Measurements from ENCODE around the gene PTPRN2. TPM values are rescaled to one million over a fixed set of nuclear protein-coding genes. Genes with fewer than 3 reads are reported as not detected.

Gene PTPRN2
- total and polyA plus RNA-seq, 2 of the 8 experiments (the other 6 are each of a cell fraction or from before 2014, with no cell fraction given): 2.6 to 4.5 TPM

- no peak for TF ChIP-seq CHD7 (IDR thresholded peaks at IDR 0.05; ENCODE audit: insufficient replicate concordance, low read length)
- TF ChIP-seq CHD1 (IDR thresholded peaks at IDR 0.05; ENCODE audit: low read depth, low read length): no peak
- no peak for TF ChIP-seq YY1 (IDR thresholded peaks at IDR 0.05; ENCODE audit: low read depth, low read length)
- no peak for TF ChIP-seq ATF3 (IDR thresholded peaks at IDR 0.05; ENCODE audit: insufficient read depth, low read depth, low read length)
- no peak for TF ChIP-seq SP2 (IDR thresholded peaks at IDR 0.05; ENCODE audit: low read length)
- no peak for TF ChIP-seq GTF2F1 (IDR thresholded peaks at IDR 0.05; ENCODE audit: borderline replicate concordance, low read depth, low read length)
- TF ChIP-seq E2F6 (IDR thresholded peaks at IDR 0.05): no peak
- no peak for TF ChIP-seq SIRT6 (IDR thresholded peaks at IDR 0.05; ENCODE audit: low read length)
- TF ChIP-seq CEBPB (IDR thresholded peaks at IDR 0.05; ENCODE audit: low read depth, low read length): no peak
Observed at GRCh38 chr7:158561659-158562058, 26.0 kb downstream of the PTPRN2 start (continued).

All from H1 (cell line).